ENCODE measurements around the gene SERINC5.
A peak's percentile ranks its signal among the peaks of the same experiment; 100 is the strongest.

The SERINC5 gene

DNA sequence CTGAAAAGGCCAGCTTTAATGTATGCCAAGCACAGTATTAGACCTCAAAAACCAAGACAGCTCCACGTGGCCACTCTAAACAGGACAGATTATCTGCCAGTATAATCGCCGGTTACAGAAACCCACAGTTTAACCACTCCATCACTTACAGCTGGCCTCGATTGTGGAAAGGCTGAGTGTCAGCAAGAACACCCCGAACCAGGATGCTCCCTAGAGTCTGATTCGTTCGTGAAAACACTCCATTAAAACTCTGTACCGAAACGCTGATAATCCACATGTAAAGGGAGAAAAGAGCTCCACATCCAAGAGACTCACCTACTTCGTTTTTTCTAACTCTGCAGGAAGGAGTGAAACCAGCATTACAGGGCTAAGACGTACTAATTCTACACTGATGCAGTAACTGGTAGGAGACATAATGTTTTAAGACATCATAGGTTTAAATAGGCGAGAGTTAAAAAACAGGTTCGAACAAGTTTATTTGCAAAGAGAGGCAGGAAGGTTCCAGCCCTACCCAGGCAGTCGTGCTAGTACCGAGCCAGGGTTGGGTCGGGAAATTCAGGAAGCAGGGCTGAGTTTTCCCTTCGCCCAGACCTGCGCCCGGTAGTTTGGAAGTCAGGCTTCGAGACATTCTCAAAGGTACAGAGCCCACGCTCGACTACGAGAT, 949 bp downstream of the SERINC5 start:
- peak overlapping the region; percentile 66; the same call in 1 of the 2 replicates for H3K27ac ChIP-seq (ENCODE audit: low read length)

DNA sequence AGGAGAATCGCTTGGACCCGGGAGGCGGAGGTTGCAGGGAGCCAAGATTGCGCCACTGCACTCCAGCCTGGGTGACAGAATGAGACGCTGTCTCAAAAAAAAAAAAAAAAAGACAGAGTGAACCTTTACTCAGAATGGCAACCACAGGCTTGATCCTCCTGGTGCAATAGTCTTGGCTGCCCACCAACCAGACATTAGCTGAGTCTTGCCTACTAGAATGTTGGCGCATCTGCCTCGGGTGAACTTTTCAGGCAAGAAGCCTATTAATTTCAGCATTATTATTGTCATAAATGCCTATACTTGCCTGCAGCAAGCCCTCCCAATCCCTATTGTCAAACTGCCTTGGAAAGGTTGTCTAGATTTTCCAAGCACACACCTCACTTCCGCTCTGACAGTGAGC, 4.2 kb downstream of the SERINC5 start:
- DNase-seq: no peak
- TF ChIP-seq CTCF (IDR thresholded peaks at IDR 0.05; ENCODE audit: low read length) (no peak), EZH2phosphoT487 (IDR thresholded peaks at IDR 0.05; ENCODE audit: low read length) (no peak), EZH2 (optimal IDR thresholded peaks at IDR 0.05; ENCODE audit: low read depth, low read length) (no peak)
- H3K36me3 ChIP-seq (replicated peaks; ENCODE audit: insufficient read depth, low read length): no peaks in the 10 kb centered on the region
- H3K9me2 ChIP-seq (replicated peaks; ENCODE audit: insufficient read depth, low read length): no peaks in the 10 kb centered on the region
- no peak overlapping the region for H3K27ac ChIP-seq (ENCODE audit: low read length)
- H3K9me3 ChIP-seq (replicated peaks; ENCODE audit: insufficient read depth, low read length): no peaks in the 10 kb centered on the region
- H3K27me3 ChIP-seq (replicated peaks; ENCODE audit: insufficient read depth, low read length): no peaks in the 10 kb centered on the region
- no peak overlapping the region for H3K9ac ChIP-seq (ENCODE audit: low read length)
- peaks cover 47% of the 10 kb centered on the region for H3K79me2 ChIP-seq (ENCODE audit: low read length)
- H3K4me2 ChIP-seq (ENCODE audit: low read depth, low read length): no peak overlapping the region
- no peak overlapping the region for H3K4me3 ChIP-seq (ENCODE audit: low read length)
- peaks cover 23% of the 10 kb centered on the region for H3K4me1 ChIP-seq (ENCODE audit: low read length)
- peaks cover 25% of the 10 kb centered on the region for H3F3A ChIP-seq (ENCODE audit: insufficient read depth, low read length)
- H2AFZ ChIP-seq (ENCODE audit: low read length): no peak overlapping the region
- H4K20me1 ChIP-seq (ENCODE audit: insufficient read depth, low read length): no peaks in the 10 kb centered on the region

More for the DNA sequence above, 949 bp downstream of the SERINC5 start:
- Histone ChIP-seq H3K79me2 (ENCODE audit: low read length) (peaks cover 42% of the 10 kb centered on the region), H3K9me2 (replicated peaks; ENCODE audit: insufficient read depth, low read length) (no peaks in the 10 kb centered on the region), H4K20me1 (ENCODE audit: insufficient read depth, low read length) (no peaks in the 10 kb centered on the region), H3K4me1 (ENCODE audit: low read length) (peaks cover 6% of the 10 kb centered on the region; the same call in 1 of the 2 replicates), H3K4me3 (ENCODE audit: low read length) (peak overlapping the region; percentile 96), H3K9me3 (replicated peaks; ENCODE audit: insufficient read depth, low read length) (no peaks in the 10 kb centered on the region), H2AFZ (ENCODE audit: low read length) (peak overlapping the region; percentile 83), H3F3A (ENCODE audit: insufficient read depth, low read length) (peaks cover 6% of the 10 kb centered on the region; the same call in 1 of the 2 replicates), H3K9ac (ENCODE audit: low read length) (peak overlapping the region; percentile 73), H3K27me3 (replicated peaks; ENCODE audit: insufficient read depth, low read length) (no peaks in the 10 kb centered on the region), H3K36me3 (replicated peaks; ENCODE audit: insufficient read depth, low read length) (no peaks in the 10 kb centered on the region), H3K4me2 (ENCODE audit: low read depth, low read length) (peak overlapping the region; percentile 99)
- peak; percentile 36 for DNase-seq
- TF ChIP-seq CTCF (IDR thresholded peaks at IDR 0.05; ENCODE audit: low read length) (no peak), EZH2phosphoT487 (IDR thresholded peaks at IDR 0.05; ENCODE audit: low read length) (no peak), EZH2 (optimal IDR thresholded peaks at IDR 0.05; ENCODE audit: low read depth, low read length) (no peak)

DNA sequence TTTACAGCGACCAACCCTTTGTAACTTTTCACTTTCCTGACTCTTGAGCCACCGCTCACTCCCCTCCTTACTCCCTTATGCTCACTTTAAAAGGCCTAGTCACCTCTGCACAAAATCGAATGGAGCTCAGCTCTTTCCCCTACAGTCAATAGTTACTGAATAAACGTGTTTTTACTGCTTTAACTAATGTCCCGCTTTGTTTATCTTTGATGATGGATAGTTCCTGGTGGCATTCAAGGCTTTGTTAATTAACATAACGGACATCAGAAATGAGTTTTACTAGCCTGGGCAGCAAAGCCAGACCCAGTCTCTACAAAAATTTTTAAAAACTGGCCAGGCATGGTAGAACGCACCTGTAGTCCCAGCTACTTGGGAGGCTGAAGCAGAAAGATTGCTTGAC, 5.0 kb downstream of the SERINC5 start:
- no peaks in the 10 kb centered on the region for H3K9me2 ChIP-seq (replicated peaks; ENCODE audit: insufficient read depth, low read length)
- H3K27me3 ChIP-seq (replicated peaks; ENCODE audit: insufficient read depth, low read length): no peaks in the 10 kb centered on the region
- no peak for DNase-seq
- H3K79me2 ChIP-seq (ENCODE audit: low read length): peaks cover 47% of the 10 kb centered on the region
- no peak for TF ChIP-seq EZH2 (optimal IDR thresholded peaks at IDR 0.05; ENCODE audit: low read depth, low read length)
- TF ChIP-seq CTCF (IDR thresholded peaks at IDR 0.05; ENCODE audit: low read length): no peak
- no peak for TF ChIP-seq EZH2phosphoT487 (IDR thresholded peaks at IDR 0.05; ENCODE audit: low read length)
- no peaks in the 10 kb centered on the region for H3K36me3 ChIP-seq (replicated peaks; ENCODE audit: insufficient read depth, low read length)
- no peak overlapping the region for H3K4me3 ChIP-seq (ENCODE audit: low read length)
- peaks cover 29% of the 10 kb centered on the region for H3K4me1 ChIP-seq (ENCODE audit: low read length)
- no peak overlapping the region for H3K27ac ChIP-seq (ENCODE audit: low read length)
- H3F3A ChIP-seq (ENCODE audit: insufficient read depth, low read length): peaks cover 34% of the 10 kb centered on the region
- no peak overlapping the region for H2AFZ ChIP-seq (ENCODE audit: low read length)
- H4K20me1 ChIP-seq (ENCODE audit: insufficient read depth, low read length): no peaks in the 10 kb centered on the region
- H3K4me2 ChIP-seq (ENCODE audit: low read depth, low read length): no peak overlapping the region
- no peak overlapping the region for H3K9ac ChIP-seq (ENCODE audit: low read length)
- no peaks in the 10 kb centered on the region for H3K9me3 ChIP-seq (replicated peaks; ENCODE audit: insufficient read depth, low read length)

Data from MM.1S (cell line).